H1 (cell line): ENCODE measurements around the gene TJP2. TPM values are rescaled to one million over a fixed set of nuclear protein-coding genes. Genes with fewer than 3 reads are reported as not detected.

Source experiments
- GABPA ChIP-seq: IDR thresholded peaks from 2 replicates; pipeline ENCODE4 v1.6.1; 2011; ENCODE audit warnings: mild to moderate bottlenecking, low read length, moderate library complexity, borderline replicate concordance; ENCODE audit not compliant: insufficient read depth
- polyA plus RNA-seq, 7 experiments: library from polyadenylated mRNA; depleted of rRNA in 3 of 7; stranded (reverse) in 5 of 7; unstranded in 2 of 7; fragments of >200 nt in 5 of 7; fragments of 200-250 nt in 2 of 7; gene quantifications; 1 replicate in 5 of 7; 2 replicates in 1 of 7; 4 replicates in 1 of 7; pipeline versions ENCODE4 v1.2.1 to v1.2.3, GENCODE V29; 2011 to 2013; ENCODE audit warnings: missing spikeins in 2 of 7, mixed read lengths in 2 of 7
- total RNA-seq: library from RNA; stranded (reverse); fragmentation: NEBNext Ultra II Directional; extraction: Animal tissue kit (Norgen Biotek cat#: 25700); gene quantifications from 2 replicates; pipeline ENCODE4 v1.2.1, GENCODE V29; 2021

Gene TJP2
- total and polyA plus RNA-seq, 2 of the 8 experiments (the other 6 are each of a cell fraction or from before 2014, with no cell fraction given) = 54.9 to 137 TPM

GRCh38 chr9:69181908-69182353 is 7.9 kb downstream of the TJP2 start (continued):
- TF ChIP-seq GABPA = no peak
